Hematopoietic multipotent progenitor cell treated with erythropoietin and hydrocortisone succinate and interleukin-3 and kit ligand, for 4 days (in vitro differentiated cells): ENCODE data around the gene BMPER.

Source experiments
- DNase-seq: peaks from one replicate; pipeline ENCODE4 v3.0.0-alpha.2; 2015

BMPER gene

DNA sequence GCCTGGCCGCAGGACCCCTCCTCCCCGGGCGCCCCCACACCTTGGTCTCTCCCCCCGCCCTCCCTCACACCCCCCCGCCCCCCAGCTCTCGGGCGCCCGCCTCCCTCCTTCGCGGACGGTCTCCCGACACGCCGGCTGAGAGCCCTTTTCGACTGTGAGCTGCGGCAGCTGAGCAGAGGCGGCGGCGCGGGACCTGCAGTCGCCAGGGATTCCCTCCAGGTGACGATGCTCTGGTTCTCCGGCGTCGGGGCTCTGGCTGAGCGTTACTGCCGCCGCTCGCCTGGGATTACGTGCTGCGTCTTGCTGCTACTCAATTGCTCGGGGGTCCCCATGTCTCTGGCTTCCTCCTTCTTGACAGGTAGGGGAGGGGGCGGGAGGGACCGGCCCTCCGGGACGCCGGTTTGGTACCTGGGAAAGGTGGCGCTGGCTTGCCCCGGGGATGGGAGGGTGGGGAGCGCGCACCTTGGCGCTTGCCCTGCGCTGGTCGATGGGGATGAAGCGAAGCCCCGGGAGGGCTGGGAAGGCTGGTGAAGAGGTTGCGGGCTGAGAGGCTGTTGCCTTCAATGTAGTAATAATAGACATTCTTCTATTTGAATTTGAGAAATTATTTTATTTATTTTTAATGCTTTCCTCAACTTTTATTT, at the start of gene BMPER:
BMPER (plus strand) TSS at position 151 of the 644 bp plus-strand sequence; CDS start at position 226, 75 bp downstream.
- peak; percentile 27 for DNase-seq

DNA sequence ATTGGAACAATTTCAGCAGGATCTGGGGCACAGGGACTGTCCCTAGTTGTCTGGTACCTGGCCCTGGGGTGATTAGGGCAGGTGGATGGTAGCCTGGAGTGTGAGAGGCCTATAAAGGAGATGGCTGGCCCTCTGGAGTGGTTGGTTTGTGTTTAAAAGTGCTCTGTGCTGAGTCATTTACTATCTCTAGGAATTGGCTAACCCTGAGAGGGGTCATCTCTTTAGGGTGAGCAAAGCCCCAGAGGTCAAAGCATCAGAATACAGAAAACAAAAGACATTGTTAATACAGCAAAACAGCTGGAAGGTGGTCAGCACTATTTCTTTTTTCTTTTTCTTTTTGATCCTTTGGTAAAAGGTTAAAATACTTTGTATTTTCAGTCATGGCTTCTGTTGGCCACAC, 43.4 kb upstream of the BMPER start:
- DNase-seq = no peak

DNA sequence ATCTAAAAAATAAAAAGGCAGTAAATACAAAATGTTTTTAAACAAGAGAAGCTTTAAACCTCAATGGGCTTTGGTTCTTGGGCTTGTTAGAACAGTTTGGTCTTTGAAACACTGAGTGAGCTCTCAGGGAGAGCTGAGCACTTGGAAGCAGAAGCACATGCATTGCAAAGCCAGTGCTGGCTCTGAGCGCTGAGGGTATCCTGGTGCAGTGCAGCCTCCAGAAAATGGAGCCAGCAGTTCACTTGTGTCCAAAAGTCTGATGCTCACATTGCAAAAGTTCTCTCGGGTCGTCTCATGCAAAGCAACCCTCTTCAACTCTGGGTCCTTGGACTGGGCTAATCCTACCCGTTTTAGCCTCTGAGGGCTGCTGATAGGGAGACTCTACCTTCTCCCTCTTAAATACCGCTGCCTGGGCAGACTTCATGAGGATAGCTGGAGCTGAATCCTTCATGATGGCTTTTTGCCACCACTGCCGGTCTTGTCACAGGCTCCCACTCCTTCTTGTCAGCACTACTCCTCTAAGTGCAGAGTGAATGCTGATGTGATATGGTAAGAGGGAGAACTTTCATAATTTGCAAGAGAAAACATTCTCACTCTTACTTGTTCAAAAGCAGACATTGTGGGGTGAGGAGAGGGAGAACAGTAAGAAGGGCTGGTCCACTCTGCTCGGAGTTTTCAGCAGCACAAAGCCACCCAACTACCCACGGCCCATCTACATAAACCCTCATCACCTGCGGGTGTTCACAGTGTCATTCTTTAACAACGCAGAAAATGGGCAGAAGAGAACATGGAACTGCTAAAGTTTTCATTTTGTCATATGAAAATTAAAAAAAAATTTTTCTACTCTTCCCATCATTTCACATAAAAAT, 42.2 kb upstream of the BMPER start:
- DNase-seq = no peak

DNA sequence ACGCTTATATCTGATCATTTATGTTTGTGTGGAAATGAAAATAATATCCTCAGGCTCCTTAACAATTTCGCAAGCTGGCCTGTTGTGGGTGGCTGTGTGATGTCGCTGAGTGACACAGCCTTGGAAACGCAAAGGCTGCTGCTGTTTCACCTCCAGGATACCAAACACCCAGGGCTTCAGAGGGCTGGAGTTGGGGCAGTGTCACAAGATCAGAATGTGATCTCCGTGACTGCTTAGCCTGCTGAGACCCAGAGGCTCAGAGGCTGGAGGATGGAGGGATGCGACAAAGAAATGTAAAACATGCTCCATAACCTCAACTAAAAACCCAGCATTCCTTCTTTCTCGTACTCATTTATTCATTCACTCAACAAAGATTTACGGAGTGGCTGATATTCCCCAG, 37.2 kb upstream of the BMPER start:
- DNase-seq = no peak

DNA sequence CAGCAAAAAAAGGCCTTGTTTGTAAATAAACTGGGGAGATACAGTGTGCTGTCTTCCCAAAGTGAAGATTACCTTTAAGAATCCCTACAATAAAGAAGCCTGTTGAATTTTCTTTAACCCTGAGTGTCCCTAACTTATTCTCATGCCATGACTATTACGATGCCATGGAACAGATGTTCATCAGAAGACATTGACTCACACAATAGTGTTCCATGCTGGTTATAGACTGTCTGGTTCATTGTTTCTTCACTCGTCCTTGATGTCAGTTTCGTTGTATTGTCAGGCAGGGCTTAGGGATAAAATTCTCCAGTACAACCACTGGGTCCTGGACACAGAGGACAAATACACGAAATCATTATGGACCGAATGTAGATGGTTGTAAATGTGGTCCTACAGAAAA, 36.2 kb upstream of the BMPER start:
- DNase-seq = no peak

DNA sequence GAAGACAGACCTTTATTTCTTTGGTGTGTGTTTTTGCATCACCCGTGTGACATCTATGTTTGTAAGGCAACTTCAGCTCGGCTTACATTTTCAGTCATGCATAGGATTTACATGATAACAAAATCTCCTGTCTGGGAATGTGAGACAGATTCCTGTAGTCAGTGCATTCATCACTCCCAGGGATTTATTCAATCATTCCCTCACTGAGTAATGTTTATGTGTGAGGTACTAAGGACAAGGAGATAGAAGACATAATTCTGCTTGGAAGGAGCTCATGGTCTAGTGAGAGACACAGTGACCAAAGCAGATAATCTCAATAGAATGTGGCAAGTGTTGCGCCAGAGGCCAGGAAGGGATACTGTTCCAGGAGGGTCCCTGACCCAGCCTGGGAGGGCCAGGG, 35.2 kb upstream of the BMPER start:
- no peak for DNase-seq

DNA sequence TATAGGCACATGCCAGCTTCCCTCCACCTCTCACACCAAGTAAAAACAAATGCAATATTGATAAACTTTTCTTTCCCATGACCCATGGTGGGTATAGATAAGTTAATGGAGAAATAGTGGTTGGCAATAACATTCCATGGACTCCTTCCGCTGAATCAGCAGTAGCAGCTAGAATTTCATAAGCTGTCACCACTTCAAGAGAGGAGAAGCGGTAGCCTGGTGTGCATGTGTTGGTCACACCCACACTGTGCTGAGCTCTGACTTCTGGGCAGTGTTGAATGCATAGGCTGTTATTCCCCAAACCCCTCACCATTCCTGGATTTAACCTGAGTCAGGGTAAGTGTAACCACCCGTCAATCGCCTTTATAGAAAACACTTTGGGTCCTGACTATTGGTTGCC, 32.5 kb upstream of the BMPER start:
- no peak for DNase-seq

DNA sequence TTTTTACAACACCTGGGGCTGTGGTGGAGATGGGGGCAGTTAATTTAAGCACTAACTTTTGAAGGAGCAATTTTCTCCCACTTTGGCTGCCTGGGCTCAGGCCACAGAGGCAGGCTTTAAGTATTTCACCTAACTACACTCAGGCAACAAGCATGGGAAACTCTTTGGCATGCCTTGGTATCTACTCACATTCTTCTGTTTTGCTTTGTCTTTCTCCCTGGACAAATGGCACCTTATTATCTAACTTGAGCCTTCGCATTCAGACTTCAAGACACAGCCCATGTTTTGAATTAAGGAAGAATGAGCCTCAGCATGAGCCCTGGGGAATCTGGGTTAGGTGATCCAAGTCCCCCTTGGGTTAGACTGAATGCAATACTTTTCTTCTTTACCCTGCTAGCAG, 31.8 kb upstream of the BMPER start:
- no peak for DNase-seq

DNA sequence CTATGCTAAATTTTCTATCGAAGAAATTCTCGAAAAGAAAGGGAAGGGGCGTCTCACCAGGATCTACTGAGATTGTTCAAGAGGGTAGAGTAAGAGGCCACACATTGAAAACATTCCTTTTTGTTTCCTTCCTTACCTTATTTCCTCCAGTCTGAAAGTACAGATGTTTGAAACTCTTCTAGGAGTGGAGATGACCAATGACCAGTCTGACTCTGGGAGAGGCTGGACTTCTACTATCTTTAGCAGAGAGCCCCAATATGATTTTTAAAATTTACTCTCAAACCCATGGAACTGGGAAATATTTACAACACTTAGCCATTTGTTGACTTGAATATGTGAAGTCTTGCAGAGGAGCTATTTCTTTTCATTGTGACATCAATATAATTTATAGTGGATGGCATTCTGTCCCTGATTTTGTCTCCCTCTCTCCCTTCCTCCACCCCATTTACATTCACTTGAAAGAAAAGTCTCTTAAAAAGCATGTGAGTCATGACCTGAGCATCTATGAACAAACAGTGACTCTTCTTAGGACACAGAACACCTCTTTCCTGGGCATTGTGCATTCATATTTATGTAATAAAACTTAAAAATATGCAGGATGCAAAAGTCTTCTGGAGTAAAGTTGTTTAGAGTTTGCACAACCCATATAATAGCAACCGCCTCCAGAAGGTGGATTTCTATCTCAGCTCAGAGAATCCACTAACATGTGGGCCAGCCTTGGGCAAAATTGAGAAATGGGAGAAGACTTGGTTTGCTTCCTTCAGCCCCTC, 31.2 kb upstream of the BMPER start:
- no peak for DNase-seq

DNA sequence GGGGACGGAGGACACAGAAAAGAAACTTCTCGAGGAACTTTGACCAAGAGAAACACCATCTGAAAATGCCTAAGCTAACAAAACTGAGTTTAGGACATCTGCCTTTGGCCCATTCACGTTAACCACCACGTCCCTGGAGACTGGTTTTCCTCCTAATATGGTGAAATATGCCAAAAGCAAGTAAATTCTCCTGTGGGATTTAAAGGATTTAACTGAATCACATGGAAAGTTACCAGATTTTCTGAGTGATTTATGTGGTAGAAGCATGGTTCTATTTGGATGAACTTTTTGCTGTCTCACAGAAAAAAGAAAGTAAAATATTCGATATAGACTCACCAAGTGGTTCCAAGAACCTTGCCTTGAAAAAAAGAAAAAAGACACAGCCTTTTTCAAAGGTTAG, 30.4 kb upstream of the BMPER start:
- DNase-seq = no peak

DNA sequence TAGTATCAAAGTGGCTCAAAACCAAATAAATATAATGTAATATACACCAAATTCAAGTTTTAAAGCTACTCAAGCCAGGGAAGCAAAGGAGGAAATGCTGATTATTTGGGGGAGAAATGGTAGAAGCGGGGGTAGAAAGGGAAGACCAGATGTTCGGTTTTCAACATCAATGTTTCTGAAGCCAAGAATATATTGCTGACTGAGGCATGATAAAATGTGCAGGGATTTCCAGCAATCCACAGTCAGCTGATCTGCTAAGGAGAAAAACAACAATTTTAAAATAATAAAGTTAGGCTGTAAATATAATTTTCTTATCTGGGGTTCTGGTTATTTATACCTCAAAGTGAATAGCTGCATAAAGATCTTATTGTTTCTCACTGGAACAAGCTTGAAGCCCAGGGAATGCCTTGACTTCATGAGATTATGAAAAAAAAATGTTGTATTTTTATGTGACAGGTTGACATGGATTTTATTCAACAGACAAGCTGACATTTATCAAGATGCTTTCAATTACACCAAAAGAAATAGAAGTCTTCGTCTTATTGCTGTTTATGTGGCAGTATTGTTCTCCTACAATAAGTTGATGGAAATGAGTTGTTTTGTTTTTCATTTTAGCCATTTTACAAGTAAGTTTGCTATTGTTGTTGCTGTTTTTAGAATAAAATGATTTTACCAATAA, 28.6 kb upstream of the BMPER start:
- DNase-seq = no peak

DNA sequence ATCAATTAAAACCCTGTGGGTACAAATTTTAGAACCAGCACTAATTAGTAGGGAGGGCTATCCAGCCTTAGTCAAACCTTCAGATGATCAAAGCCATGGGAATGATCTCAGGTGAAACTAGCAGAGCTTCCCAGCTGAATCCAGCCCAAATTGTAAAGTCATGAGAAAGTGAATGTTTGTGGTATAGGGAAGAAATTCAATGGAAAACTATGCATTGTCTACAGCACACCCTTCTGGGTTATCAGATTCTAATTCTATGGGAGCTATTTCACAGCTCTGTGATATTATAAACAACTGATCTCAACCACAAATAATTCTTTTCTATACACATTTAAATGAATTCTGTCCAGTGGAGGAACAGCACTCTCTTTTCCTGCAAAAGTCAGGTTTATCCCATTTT, 24.6 kb upstream of the BMPER start:
- DNase-seq = no peak

DNA sequence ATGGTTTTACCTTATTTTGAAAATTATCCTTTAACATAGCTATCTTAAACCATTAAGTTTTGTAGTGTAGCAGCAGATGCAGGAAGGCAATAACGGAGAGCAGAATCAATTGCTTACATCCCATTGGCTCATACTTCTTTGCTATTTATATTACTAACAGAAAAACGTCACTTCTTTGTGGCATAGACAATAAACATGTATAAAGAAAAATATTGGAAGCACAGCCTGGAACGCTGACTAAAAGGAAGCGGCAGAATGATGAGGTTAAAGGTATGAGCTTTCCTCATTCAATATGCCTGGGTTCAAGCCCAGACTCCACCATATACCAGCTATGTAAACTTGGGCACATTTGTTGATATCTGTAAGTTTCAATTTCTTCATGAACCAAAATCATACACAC, 24.0 kb upstream of the BMPER start:
- no peak for DNase-seq

DNA sequence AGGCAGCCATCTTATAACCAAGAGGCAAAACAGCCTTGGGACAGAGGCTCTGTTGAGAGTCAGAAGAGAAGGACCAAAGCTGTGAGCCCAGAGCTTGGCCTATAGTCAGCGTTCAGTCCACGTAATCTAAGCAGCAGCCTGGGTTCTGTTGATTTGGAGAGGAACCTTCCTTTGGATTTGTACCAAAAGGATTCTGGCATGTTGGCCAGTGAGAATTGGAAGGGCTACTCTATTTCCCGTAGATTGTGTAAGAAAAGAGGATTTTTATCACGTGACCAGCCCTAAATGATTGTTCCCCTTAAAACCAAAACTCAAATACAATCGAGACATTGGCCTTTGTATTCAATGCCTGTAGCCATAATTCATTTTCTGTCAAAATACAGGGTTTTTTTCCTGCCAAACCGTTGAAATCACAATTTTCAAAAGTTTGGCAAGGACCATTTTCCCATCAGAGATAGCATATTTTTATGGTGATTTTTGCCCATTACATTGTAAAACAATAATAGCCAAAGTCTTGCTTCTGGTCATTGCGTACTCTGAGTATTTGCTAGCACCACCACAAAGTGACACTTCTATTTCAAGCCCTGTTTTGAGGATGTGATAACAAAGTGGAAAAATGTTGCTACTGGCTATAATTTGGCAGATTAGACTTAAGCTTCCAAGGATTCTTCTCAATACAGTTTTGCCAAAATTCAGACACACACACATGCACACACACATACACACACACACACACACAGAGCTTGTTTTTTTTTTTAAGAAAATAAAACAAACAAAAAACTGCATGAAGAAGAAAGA, 23.1 kb upstream of the BMPER start:
- no peak for DNase-seq

DNA sequence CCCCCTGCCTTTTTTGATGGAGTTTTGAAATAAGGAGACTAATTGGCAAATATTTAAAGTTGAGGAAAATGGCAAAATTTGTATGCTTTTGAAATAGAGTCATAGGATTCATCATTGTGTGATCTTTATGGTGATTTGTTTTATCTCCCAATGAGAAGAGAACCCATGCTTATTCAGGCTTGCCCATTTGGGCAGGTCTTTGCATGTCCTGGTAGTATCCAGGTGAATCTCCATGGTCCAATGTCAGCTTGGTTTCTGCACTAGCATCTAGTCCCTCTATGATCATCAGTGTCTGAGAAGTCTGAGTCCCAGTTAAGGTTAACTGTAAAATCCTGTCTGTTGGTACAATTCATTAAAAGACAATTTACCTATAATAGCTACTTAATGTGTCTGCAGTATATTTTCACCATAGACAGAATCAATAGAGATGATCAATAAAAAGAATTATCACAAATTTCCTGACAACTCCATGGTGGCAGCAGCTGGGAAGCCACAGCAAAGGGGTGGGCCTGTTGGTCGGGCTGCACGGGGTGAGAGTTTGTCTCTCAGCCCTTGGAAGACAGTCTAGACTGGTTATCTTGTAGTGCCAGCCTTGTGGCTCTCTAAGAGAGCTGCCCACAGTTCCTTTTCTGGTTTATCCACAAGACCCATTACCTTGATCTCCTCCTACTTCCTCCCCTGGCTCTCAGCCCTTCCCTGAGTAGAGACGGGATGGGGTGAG, 22.2 kb upstream of the BMPER start:
- peak; percentile 94 for DNase-seq

DNA sequence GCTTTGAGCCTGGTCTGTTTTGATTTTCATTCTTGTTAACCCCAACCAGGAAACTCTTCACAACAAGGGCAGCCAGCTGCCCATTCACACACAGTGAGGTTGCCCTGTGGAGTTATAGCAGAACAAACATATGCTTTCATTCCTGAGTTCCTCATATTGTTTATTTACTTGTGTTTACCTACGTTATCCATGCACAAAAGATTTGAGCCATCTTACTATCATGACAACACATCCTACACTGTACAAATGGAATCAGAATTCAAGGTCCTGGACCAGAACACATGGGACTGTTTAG, 21.7 kb upstream of the BMPER start:
- DNase-seq = no peak

DNA sequence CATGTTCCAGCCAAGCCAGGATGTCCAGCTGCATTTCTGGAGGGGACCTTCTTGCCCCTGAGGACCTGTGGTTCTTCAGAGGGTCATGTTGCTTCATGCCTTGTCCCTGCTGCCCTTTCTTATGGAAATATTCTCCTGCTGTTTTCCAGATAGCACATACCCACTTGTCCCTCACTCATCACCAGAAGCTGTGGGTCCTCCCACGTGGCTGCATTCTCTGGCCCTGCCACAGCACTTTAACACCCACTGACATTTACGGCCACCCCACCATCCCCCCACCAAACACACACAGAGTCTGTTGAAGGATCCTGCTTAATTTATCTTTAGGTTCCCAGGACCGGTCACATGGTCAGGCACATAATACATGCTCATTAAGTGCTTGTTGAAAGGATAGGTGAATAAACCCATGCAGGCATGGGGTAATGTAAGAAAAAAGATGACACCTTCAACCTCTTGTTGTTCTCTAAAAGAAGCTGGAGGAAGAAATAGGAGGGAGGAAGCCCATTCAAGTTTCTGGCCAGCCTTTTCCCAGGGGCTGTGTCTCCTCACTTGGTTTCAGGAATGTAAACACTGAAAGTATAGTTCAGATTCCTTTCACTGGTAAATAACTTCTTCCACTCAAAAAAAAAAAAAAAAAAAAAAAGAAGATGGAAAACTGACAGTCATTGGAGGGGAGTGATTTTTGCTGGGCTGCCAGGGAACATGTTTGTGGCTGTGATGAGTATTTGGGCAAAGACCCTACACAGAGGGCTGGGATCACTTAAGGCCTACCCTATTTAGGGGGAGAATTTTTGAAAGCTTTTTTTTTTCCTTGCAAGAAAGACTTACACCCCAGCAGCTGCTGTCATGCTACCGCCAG, 19.8 kb upstream of the BMPER start:
- no peak for DNase-seq

DNA sequence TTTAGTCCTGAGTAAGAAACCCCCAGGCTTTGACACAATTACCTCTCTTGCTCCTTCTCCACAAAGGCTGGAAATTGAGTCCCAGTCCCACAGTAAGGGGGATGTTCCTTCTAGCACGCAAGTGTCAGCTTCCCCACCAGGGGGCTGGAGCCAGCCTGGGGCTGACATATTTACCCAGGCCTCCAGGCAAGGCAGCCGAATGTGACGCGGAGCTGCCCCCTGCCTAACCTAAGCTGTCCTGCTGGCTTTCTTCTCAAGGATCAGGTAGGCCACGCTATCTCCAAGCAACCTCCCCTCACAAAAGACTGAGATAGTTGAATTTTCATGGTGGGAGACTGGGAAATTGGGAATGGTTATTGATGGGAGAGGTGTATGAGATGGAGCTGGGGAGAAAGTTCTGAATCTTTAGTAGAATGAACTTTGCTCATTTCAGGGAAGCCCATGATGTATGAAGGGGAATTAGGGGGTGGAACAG, 19.2 kb upstream of the BMPER start:
- DNase-seq = peak; percentile 72

DNA sequence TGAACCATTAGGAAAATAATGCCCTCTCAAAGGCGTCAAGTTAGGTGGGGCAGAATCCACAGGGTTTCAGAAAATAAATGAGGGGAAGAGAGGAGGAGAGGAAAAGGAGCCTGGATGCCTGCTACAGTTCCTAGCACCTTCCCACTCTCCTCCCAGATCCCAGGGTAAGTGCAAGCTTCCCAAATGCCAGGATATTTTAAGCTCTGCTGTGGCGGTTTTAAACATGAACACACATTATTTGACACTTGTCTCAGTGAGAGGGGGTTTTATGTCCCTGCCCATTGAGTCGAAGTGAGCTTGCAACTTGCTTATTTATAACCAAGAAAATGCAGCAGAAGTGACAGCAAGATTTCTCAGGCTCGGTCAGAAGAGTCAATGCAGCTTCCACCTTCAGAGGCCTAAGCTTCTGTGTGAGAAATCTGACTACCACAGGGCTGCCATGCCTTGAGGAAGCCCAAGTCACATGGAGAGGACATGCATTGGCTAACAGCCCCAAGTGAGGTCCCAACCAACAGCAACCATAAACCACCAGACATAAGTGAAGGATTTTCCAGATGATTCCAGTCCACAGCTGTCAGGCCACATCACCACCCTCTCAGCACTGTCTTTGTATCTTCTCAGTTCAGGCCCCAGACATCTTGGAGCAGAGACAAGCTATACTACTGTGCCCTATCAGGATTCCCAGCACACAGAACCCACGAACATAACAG, 17.9 kb upstream of the BMPER start:
- no peak for DNase-seq

DNA sequence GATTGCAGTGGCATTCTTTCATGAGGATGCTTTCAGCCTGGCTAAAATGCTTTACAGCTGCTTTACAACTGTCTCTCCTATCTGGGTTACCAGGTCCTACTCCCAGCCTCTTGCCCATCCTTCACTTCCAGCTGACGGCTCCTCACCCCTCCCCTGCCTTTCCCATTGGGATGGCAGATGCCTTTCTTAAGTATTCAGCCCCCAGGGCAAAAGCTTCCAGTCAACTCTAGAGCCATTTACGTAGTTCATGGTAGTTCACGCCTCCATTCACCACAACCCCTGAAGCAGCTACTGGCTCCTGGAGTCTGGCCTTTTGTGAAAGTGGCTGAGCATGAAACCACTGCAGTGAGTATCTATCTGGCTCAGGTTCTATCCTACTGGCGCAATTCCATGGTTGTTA, 17.2 kb upstream of the BMPER start:
- no peak for DNase-seq
